HG03175 (cell line): Measurements from ENCODE around the gene HES1.
"Not testable (repeated sequence)": the region's sequence is repeated elsewhere in the genome, so short reads cannot be mapped to it uniquely, and the experiment has no call there.

ENCODE experiments used
- ATAC-seq: cut with Tn5 transposase; IDR thresholded peaks from one replicate; pipeline ENCODE4 v1.9.1; 2021; ENCODE audit warnings: mild to moderate bottlenecking, moderate library complexity; ENCODE audit not compliant: unreplicated experiment

The HES1 gene, protein sequence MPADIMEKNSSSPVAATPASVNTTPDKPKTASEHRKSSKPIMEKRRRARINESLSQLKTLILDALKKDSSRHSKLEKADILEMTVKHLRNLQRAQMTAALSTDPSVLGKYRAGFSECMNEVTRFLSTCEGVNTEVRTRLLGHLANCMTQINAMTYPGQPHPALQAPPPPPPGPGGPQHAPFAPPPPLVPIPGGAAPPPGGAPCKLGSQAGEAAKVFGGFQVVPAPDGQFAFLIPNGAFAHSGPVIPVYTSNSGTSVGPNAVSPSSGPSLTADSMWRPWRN

DNA sequence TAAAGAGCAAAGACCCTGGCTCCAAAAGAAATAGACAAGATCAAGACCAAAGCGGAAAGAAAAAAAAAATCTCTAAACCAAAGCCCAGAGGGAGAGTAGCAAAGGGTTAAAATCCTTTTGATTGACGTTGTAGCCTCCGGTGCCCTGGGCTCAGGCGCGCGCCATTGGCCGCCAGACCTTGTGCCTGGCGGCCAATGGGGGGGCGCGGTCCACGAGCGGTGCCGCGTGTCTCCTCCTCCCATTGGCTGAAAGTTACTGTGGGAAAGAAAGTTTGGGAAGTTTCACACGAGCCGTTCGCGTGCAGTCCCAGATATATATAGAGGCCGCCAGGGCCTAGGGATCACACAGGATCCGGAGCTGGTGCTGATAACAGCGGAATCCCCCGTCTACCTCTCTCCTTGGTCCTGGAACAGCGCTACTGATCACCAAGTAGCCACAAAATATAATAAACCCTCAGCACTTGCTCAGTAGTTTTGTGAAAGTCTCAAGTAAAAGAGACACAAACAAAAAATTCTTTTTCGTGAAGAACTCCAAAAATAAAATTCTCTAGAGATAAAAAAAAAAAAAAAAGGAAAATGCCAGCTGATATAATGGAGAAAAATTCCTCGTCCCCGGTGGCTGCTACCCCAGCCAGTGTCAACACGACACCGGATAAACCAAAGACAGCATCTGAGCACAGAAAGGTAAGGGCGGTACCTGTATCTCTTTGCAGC is at the start of gene HES1:
TSS of gene HES1 (plus strand) at position 343 of the 713 bp plus-strand sequence. CDS start at position 576, 233 bp downstream.
- ATAC-seq = peak; percentile 21

DNA sequence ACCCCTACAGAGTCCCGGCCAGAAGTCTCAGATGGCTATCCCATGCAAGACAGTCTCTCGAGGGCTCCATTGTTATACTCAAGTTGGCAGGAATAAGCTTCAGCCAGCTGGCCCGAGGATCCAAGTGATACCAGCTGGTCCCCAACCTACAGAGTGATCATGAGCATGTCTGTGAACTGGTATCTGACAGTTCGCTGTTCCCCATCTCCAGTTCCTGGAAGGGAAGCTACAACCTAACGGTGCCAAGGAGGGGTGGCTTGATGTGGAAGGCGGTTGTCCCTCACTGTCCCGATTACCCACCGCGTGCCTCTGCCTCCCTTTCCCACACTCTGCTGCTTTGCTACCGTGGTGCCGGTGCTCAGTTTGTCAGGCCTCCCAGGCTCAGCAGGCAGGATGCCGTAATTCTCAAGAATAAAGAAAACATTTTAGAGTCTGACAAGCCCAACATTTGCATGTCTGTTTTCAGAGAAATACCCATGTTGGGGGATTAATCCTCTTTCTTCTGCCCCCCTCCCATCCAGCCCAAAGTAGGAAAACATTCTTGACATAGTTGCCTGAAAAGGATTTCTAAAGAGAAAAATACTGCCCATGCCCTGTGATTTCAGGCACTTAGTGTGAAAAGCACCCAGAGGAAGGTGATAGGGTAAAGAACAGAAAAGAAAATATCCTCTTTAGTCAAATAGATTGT is 49.4 kb upstream of the HES1 start:
- ATAC-seq = no peak

DNA sequence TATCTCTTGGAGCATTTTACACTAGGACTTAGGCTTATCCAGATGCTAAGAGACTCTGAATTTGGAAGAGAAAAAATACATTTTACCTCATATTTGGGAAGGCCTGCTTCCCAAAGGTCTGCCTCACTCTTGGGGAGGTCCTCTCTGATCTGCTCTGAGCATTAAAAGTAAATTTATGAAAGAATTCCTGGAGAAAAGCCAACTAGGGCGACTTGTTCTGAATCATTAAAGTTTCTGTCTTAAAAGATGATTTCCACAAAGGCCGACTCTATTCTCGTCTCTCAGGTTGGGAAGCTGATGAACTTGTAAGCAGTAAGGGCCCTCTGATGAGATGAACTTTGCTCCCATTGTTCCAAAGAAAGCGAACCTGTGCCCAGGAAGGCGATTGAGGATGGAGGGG is 48.7 kb upstream of the HES1 start:
- no peak for ATAC-seq

DNA sequence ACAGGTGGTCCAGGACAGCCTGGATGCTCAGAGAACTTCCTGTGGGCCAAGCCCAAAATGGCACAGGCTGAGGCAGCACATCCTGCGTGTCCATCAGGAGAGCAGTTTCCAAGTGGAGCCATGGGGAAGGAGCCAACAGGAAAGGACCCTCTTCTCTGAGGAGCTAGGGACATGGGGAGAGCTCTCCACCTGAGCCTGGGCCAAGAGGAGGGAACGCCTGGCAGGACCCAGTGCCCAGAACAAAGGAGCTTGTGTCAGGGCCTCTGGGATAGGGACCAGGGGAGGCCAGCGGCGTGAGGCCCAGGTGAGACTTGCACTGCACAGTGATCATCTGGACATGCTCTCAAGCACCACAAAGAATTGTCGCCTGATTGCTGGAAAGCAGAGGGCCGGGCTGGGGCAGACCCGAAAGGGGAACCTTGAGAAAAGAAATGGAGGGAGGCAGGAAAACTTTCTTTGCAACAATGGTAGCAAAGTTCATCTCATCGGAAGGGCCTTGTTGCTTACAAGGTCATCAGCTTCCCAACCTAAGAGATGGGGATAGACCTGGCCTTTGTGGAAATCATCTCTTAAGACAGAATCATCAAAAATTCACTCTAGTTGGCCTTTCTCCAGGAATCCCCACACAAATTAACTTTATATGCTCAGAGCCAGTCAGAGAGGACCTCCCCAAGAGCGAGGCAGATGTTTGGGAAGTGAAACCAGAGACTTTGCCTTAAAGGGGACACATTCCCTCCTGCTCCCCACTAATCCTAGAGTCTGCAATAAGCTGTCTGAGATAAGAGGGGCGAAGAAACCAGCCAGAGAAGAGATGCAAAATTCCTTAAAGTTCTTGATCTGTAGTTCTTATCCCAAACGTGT is 47.7 kb upstream of the HES1 start:
- no peak for ATAC-seq

DNA sequence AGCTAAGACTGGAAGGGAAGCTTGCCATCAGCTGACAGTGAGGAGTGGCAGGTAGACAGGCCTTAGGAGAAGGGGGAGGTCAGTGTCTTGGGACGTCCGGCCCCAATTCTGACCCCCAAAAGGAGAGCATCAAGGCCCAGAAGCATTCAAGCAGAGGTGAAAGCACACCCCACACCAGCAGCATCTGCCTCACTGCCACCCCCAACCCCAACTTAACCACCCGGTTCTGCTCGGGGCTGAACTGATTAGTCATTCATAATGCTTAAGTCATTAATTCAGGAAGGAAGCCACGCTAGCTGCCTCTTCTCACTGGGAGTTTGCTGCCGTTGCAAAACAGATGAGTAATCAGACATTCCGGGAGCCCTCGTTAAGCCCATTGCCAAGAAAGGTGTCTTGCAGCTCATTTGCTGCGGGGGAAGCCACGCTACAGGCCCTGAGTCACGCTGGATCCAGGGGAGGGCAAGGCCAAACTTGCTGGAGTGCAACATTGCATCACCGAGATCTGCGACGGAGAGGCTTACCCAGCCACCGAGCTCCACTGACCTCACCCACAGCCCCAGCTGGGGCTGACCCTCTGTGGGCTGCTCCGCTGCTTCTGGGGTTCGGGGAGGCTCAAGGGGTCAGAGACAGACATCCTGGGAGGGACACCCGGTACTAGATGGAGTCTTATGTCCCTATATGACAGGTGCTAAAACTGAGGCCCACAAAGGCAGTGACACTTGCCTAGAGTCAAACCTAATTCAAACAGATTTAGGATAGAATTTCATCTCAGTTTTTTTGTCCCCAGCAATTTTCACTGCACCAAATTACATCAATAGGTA is 46.4 kb upstream of the HES1 start:
- ATAC-seq = peak; percentile 58

DNA sequence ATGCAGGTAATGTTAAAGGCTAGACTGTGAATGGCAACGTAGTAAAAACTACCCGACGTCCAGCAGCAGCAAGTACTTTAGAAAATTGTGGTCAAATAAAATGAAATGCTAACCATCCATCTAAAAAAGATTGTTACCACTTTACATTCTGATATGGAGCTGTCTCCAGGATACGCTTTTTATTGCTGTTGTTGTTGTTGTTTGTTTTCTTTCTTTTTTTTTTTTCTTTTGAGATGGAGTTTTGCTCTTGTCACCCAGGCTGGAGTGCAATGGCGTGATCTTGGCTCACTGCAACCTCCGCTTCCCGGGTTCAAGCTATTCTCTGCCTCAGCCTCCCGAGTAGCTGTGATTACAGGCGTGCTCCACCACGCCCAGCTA is 45.8 kb upstream of the HES1 start:
- ATAC-seq = not testable (repeated sequence)

DNA sequence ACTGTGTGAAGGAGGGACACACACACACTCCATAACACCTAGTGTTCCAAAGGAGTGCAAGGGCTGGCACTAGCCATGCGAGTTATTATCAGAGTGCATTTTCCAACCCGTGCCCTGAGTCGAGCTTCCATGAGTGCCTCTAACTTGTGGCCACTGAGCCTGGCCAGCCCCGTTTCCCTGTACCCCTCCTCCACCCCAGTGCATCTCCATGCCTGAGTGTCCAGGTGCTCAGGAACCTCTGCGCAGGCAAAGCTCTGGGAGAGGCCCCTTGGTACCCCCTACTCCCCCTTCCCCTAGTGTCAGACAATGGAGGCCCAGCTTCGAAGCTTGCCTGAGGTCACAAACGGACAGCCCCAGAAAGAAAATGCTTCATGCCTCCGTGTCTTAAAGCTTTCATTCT is 45.2 kb upstream of the HES1 start:
- ATAC-seq = no peak

DNA sequence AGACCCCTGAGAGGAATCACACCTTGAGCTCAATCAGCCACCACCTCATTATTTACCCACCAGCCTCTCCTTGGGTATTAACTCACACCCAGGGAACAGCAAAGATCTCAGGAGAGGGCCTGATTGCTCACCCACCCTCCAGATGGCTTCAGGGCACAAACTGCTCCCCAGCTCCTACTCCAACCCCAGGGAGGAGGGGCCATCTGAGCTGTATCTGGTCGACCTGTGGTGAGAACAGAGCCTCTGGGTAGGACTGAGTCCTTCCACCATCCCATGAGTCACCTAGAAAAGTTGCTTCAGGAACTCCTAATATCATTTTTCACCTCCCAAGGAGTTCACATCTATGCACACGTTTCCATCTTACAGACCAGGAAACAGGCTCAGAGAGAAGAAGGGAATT is 44.8 kb upstream of the HES1 start:
- no peak for ATAC-seq

DNA sequence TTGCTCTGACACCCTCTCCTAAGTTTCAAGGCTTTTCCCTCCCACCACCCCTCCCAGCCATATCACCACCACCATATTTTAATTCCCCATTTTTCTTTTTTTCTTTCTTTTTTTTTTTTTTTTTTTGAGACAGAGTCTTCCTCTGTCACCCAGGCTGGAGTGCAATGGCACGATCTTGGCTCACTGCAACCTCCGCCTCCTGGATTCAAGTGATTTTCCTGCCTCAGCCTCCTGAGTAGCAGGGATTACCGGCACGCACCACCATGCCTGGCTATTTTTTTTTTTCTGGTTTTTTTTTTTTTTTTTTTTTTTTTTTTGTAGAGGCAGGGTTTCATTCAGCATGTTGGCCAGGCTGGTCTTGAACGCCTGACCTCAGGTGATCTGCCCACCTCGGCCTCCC is 44.1 kb upstream of the HES1 start:
- ATAC-seq = not testable (repeated sequence)

DNA sequence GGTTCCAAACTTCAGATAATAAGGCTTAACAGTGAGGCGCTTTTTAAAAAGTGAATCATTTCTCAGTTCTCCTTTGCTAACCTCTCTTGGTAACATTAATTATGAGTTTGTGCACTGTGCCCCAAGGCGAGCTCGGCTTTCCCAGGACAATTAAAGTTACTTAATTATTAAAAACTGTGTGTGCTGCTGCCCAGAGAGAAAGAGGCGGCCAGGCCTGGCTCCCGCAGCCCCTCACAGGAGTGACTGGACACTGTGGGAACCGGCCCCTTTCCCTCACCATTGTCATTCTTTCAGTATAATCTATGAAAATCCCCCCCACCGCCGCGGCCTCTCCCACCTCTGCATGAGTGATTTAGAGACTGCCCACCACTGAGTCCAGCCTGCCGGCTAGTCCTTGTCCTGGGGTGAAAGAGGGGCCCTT is 43.1 kb upstream of the HES1 start:
- ATAC-seq = no peak

DNA sequence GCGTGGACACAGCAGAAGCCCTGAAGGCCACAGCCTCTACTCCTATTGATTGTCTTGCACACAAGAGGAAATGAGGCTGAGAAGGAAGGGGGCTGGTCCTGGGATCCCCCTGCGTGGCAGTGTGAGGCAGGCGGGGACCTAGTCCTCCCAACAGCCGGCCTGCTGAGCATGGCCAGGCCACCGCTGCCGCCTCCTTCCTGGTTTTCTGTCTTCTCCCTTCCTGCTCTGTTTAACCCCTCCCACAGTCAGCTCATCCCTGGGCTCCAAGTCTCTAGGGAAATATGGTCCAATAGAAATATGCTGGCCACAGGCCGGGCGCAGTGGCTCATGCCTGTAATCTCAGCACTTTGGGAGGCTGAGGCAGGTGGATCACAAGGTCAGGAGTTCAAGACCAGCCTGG is 42.1 kb upstream of the HES1 start:
- no peak for ATAC-seq

DNA sequence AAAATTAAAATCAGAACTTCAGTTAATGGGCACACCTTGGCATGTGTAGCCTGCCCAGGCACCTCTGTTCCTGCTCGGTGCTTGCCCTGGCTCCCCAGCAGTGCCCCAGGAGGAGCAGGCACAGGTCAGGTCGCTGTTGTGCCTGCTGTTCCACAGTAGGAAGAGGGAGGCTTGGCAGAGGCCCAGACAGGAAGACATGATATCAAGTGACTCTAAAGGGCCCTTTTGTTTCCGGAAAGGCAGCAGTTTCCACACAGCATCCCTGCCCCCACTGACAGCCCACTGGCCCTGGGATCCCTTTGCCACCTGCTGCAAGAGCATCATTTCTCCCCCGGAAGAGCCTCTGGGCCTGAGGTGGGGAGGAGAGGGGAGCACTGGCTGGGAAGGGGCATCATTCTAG is 40.5 kb upstream of the HES1 start:
- ATAC-seq = no peak

DNA sequence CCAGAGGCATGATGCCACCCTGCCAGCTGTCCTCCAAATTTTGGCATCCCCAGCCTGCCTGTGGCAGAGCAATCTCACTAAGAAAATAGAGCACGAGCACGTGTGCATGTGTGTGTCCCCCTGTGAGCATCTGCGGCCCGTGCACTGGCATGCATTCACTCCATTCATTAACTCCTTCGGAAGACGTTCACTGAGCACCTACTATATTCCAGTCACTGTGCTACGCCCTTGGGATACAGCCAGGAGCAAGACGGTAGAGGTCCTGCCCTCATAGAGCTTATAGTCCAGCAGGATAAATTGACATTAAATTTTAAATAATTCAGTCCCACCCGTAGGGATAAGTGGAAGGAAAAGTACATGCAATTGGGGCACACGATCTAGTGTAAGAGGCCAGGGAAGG is 40.0 kb upstream of the HES1 start:
- no peak for ATAC-seq

DNA sequence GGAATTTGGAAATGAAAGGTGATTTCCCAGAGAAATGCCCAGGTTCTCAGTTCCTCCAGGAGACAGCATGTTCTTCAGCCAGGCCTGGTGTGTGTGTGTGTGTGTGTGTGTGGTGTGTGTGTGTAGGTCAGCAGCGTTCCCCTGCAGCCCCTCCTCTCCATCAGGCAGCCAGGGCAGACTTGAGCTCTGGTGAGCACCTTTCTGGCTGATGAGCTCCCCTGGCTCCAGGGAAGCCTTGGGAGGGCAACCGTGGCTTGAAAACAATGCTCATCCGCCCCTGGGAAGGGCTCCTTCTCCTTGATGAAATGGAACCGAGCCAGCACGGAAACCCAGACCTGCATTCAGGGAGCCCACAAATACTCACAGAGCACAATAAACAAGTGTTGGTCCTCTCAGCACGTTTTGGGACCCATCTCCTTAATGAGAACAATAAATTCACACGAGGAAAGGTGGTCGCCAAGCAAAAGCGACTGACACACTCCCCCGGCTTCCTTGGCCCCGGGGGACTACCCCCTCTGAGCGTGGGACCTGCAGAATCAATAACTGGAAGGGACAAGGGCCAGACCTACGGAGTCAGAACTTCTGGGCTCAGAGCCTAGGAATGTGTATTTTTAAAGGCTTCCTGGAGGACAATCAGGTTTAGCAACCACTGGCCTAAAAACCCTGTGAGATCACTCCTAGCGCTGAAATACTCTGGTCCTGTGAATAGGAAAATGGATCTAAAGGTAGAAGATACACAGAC is 38.6 kb upstream of the HES1 start:
- ATAC-seq = no peak

DNA sequence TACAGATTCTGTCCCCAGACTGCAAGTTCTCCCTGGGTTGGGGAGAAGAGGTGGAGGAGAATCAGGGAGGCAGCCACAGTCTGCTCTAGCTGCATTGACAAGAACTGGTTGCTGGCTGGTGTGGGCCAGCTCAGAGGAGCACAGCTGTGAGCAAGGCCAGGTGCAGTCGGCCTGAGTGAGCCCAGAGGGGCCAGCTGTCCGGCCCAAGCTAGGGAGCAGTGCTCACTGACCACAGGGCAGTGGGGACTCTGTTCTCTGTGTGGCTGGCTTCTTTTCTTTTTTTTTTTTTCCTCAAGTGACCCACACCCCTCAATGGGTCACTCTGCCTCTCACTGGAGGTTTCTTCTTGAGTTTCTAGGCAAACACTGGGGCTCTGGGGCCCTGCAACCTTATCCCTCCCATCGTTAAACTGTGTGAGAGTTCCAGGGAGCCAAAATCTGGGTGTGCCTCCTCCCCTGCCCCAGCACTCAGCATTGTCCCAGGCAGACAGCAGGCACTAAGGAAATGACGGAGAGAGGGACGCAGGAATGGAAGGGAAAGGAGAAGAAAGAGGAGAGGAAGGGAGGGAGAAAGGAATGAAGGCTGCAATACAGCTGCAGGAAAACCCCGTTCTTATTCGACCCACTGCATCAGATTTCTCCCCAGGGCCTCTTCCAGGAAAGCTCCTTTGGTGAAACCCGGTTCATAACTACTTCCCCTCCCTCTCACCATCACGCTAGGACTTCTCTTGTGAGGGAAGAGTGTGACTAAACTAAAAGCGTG is 37.7 kb upstream of the HES1 start:
- ATAC-seq = no peak

DNA sequence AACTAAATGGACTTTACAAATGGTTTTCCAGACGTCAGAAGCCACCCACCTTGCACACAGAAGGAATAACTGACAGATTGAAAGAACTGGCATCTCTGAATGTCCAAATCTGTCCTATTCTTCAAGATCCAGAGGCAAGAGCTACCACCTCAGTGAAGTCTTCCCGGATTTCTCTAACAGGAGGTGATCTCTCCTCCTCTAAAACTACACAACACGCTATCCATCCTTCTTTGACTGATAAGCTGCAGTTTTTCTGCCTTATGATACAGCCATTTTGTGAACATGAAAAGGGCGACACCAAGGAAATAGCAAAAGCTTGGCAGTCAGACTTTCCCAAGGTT is 37.1 kb upstream of the HES1 start:
- ATAC-seq = no peak

DNA sequence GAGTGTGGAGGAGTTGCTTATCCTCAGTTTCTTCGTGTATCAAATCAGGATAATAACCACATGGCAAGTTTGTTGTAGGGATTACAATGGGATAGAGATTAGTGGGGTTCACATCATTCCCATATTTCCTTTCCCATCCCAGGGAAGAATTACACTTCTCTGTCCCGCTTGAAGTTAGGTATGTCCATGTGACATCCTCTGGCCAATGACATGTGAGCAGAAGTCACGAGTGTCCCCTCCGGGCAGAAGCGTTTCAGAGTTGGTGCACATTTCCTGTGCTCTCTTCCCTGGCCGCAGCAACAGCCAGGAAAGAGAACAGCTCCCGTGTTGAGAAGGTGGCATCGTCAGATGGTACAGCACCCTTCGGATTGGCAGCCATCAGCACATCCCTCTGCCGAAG is 36.7 kb upstream of the HES1 start:
- no peak for ATAC-seq

DNA sequence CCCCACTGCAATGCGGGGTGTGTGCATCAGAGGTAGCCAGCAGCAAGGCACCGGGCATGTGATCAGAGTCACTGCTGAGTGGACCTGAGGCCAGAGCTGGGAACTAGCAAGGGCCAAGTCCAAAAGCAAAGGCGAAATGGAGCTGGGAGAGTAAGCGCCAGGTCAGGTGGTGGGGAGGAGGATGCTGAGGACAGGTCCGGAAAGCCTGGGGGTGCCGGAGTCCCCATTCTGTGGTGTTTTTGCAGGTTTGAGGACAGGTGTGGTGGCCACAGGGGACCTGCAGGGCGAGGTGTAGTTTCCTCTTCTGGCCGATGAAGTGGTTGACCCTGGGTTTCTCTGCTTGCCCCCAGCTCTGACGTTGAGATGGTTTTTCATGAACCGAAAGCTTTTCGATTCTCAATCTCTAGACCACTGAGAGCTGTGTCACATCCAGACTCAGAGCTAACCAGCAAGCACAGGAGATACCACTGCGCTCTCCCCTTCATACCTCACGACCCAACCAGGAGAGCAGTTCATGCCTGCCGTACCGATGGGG is 35.0 kb upstream of the HES1 start:
- ATAC-seq = peak; percentile 86
